Astrocyte of the spinal cord (primary cell): ENCODE data around the gene RREB1.
A peak's percentile ranks its signal among the peaks of the same experiment; 100 is the strongest.

Experiments
- DNase-seq: peaks from one replicate; pipeline ENCODE4 v3.0.0; 2011; ENCODE audit warnings: low read depth, low spot score
- H3K4me3 ChIP-seq: 2 replicates; pipeline ENCODE4 v1.5.1; 2011; ENCODE audit warnings: low read depth, mild to moderate bottlenecking, low read length, moderate library complexity
- CTCF ChIP-seq: IDR thresholded peaks from 2 replicates; pipeline ENCODE4 v1.5.1; 2012; ENCODE audit warnings: low read depth, mild to moderate bottlenecking, low read length, inconsistent platforms
- in situ Hi-C: cut with HindIII; loops from 2 replicates; pipeline ENCODE4 v1.10.0; 2017; ENCODE audit warnings: low sequenced_read_pairs

Gene RREB1

DNA sequence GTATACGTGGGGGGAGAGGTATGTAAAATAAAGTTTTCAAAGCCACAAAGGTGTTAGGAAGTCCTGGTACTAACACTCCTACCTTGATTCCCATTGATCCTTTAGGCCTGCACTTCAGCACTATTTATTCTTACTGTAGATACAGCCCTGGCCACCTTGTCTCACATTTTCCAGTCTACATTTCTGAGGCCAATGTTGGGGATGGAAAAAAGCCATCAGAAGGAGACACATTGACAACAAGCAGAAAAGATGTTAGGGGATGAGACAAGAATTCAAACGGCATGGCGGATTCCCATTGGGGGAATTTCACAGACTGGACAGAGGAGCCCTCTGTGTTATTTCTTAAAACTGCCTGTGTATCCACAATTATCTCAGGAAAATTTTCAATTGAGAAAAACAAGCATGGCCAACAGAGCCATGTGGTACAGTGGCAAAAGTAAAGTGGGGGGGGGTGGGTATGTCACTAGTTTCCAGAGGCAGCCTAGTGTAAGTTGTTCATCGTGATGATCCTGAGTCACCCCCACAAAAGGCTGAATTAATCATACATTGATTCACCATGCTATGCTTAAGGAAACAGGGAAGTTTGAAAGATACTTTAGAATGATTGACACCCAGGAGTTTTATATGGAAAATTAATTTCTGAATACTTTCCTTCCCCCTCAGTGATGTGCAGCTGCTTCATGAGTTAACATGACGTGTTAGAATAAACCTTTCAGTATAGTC lies 40.5 kb downstream of the RREB1 start:
- TF ChIP-seq CTCF = no peak
- peak; percentile 45 for DNase-seq
- in situ Hi-C loops = no loop called here

GRCh38 chr6:7150381-7151064 lies 42.8 kb downstream of the RREB1 start:
- no peak for DNase-seq
- no peak overlapping the region for H3K4me3 ChIP-seq
- TF ChIP-seq CTCF = no peak
- in situ Hi-C loops = no loop called here

More for the DNA sequence above, 40.5 kb downstream of the RREB1 start:
- no peak overlapping the region for H3K4me3 ChIP-seq

DNA sequence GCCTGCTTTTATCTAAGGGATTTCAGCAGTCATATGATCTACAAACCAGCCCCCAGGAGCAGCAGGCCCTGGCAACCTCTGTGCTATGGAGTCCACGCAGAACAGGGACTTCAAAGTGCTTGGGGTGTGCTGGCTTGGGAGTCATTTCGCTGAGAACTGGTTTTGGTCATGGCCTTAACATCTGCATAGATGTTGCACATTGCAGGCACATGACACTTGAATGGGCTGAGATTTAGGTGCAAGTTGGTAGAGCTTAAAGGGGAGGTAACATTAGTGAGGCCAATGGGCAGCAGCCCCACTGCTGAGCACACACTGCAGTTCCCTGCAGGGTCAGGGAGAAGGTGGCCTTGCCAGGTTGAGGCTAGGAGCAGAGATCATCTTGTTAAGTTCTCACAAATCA lies 43.6 kb downstream of the RREB1 start:
- in situ Hi-C loops = no loop called here
- TF ChIP-seq CTCF = no peak
- DNase-seq = no peak
- H3K4me3 ChIP-seq = no peak overlapping the region

DNA sequence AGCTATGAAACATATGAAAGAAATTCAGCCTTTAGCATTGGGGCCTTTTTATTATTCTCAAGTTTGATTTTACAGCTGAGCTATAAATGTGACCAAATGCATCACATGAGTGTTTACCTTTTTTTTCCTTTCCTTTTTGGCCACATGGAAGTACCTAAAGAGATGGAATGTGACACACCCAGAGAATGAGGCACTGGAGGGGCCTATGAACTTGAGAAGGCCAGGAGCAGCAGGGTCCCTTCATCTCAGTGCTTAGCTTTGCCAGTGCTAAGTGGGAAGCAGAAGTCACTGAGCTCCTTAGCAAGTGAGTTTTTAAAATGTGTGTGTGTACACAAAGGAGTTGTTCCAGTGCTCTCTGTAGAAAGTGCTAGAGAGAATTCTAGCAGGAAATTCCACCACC lies 44.7 kb downstream of the RREB1 start:
- no peak for TF ChIP-seq CTCF
- in situ Hi-C loops = no loop called here

GRCh38 chr6:7153789-7154188 lies 46.0 kb downstream of the RREB1 start:
- no peak for DNase-seq
- TF ChIP-seq CTCF = no peak
- in situ Hi-C loops = no loop called here
- no peak overlapping the region for H3K4me3 ChIP-seq

More for the DNA sequence above, 44.7 kb downstream of the RREB1 start:
- H3K4me3 ChIP-seq = no peak overlapping the region
- DNase-seq = no peak

- in situ Hi-C loops = no loop called here
- no peak overlapping the region for H3K4me3 ChIP-seq
- no peak for TF ChIP-seq CTCF
- no peak for DNase-seq
Measured at GRCh38 chr6:7154341-7155139, 46.8 kb downstream of the RREB1 start.
